ENCODE results near the gene ARHGEF40.

ARHGEF40 gene

DNA sequence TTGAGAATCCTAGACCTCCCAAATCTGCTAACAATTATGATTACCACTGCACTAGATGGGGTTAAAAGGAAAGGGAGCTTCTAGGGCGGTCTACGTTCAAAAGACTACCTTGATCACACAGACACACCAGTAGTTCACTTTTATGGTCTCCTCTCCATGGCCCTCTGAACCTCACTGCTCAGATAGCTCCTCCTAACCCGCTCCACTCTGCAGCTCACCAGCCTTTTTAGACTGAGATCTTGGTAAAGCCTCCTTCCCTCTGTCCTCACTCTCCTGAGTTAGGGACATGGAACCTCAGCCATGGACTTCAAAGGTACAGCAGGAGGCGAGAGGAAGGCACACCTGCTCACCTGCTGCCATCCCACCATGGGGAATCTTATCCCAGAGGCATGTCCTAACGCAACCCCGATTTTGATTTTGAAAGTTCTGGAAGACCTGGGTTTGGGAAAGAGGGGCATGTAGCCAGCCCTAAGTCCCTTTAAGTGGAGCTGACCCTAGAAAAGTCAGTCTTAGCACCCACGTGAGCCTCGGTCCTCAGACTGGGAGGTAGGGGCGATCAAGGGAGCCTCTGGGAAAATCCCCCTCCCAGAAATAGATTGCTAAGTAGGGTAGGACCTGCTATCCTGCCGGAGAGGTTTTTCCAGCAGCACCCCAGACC lies 27.0 kb downstream of the ARHGEF40 start:
- Histone ChIP-seq H3K4me2 (ENCODE audit: insufficient read depth, low read length) (peak overlapping the region; percentile 49), H4K20me1 (ENCODE audit: insufficient read depth, low read length) (no peaks in the 10 kb centered on the region; the same call in 1 of the 2 replicates), H3K36me3 (ENCODE audit: insufficient read depth, low read length) (peaks cover 10% of the 10 kb centered on the region; the same call in 1 of the 2 replicates), H3K4me1 (ENCODE audit: insufficient read depth, low read length) (peaks cover 47% of the 10 kb centered on the region), H3K9ac (ENCODE audit: low read depth, low read length) (peak overlapping the region; percentile 23; the same call in 1 of the 2 replicates), H3K9me3 (ENCODE audit: insufficient read depth, low read length, severe bottlenecking) (no peaks in the 10 kb centered on the region), H3K4me3 (ENCODE audit: low read depth in 1 of 2, low read length in 2 of 2) (peak overlapping the region in 1 of 2 experiments; percentile 34; a peak in 2 of 4 replicates), H2AFZ (ENCODE audit: low read depth, low read length) (no peak overlapping the region), H3K27me3 (ENCODE audit: insufficient read depth, low read length, poor library complexity) (no peaks in the 10 kb centered on the region), H3K79me2 (ENCODE audit: insufficient read depth, low read length) (peaks cover 4% of the 10 kb centered on the region; the same call in 1 of the 2 replicates), H3K27ac (ENCODE audit: low read length) (no peak overlapping the region)
- ATAC-seq (ENCODE audit: insufficient read depth, low read depth) (no peak), DNase-seq (no peak)
- TF ChIP-seq, protein P1, sequence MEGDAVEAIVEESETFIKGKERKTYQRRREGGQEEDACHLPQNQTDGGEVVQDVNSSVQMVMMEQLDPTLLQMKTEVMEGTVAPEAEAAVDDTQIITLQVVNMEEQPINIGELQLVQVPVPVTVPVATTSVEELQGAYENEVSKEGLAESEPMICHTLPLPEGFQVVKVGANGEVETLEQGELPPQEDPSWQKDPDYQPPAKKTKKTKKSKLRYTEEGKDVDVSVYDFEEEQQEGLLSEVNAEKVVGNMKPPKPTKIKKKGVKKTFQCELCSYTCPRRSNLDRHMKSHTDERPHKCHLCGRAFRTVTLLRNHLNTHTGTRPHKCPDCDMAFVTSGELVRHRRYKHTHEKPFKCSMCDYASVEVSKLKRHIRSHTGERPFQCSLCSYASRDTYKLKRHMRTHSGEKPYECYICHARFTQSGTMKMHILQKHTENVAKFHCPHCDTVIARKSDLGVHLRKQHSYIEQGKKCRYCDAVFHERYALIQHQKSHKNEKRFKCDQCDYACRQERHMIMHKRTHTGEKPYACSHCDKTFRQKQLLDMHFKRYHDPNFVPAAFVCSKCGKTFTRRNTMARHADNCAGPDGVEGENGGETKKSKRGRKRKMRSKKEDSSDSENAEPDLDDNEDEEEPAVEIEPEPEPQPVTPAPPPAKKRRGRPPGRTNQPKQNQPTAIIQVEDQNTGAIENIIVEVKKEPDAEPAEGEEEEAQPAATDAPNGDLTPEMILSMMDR (IDR thresholded peaks at IDR 0.05; ENCODE audit: borderline replicate concordance, extremely low read depth, low read length, poor library complexity, severe bottlenecking), result no peak
- TF ChIP-seq EZH2 (IDR thresholded peaks at IDR 0.05; ENCODE audit: borderline replicate concordance, low read depth, low read length, severe bottlenecking), result no peak

DNA sequence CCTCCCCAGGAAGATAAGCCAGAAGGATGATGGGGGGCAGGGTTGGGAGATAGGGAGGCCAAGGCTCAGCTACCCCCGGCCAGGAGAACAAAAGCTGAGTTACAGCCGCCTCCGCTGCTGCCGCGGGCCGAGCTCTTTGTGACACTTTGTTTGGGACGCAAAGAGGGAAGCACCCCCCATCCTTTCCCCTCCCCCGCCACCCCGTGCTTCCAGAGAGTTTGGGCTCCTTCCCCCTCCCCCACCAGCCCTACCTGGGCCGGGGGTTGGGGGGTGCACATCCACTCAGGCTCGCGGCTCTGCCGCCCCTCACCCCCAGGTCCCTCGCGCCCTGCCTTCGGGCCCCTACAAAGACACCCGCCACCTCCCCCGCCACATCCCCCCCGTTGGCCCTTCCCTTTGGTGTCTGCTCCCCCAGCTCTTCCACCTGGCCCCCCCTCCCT lies 27.6 kb downstream of the ARHGEF40 start:
- Histone ChIP-seq H3K27ac (ENCODE audit: low read length) (no peak overlapping the region), H3K79me2 (ENCODE audit: insufficient read depth, low read length) (peaks cover 10% of the 10 kb centered on the region), H3K9me3 (ENCODE audit: insufficient read depth, low read length, severe bottlenecking) (no peaks in the 10 kb centered on the region), H3K4me3 (ENCODE audit: low read depth in 1 of 2, low read length in 2 of 2) (peak overlapping the region in 1 of 2 experiments; percentile 34; a peak in 2 of 4 replicates), H2AFZ (ENCODE audit: low read depth, low read length) (no peak overlapping the region), H3K4me2 (ENCODE audit: insufficient read depth, low read length) (peak overlapping the region; percentile 49), H4K20me1 (ENCODE audit: insufficient read depth, low read length) (no peaks in the 10 kb centered on the region; the same call in 1 of the 2 replicates), H3K27me3 (ENCODE audit: insufficient read depth, low read length, poor library complexity) (no peaks in the 10 kb centered on the region), H3K4me1 (ENCODE audit: insufficient read depth, low read length) (peaks cover 52% of the 10 kb centered on the region), H3K9ac (ENCODE audit: low read depth, low read length) (peak overlapping the region; percentile 23; the same call in 1 of the 2 replicates), H3K36me3 (ENCODE audit: insufficient read depth, low read length) (peaks cover 5% of the 10 kb centered on the region; the same call in 1 of the 2 replicates)
- TF ChIP-seq, protein P1 (IDR thresholded peaks at IDR 0.05; ENCODE audit: borderline replicate concordance, extremely low read depth, low read length, poor library complexity, severe bottlenecking), result no peak
- TF ChIP-seq EZH2 (IDR thresholded peaks at IDR 0.05; ENCODE audit: borderline replicate concordance, low read depth, low read length, severe bottlenecking), result no peak
- ATAC-seq (ENCODE audit: insufficient read depth, low read depth) (peak; percentile 16), DNase-seq (no peak)

DNA sequence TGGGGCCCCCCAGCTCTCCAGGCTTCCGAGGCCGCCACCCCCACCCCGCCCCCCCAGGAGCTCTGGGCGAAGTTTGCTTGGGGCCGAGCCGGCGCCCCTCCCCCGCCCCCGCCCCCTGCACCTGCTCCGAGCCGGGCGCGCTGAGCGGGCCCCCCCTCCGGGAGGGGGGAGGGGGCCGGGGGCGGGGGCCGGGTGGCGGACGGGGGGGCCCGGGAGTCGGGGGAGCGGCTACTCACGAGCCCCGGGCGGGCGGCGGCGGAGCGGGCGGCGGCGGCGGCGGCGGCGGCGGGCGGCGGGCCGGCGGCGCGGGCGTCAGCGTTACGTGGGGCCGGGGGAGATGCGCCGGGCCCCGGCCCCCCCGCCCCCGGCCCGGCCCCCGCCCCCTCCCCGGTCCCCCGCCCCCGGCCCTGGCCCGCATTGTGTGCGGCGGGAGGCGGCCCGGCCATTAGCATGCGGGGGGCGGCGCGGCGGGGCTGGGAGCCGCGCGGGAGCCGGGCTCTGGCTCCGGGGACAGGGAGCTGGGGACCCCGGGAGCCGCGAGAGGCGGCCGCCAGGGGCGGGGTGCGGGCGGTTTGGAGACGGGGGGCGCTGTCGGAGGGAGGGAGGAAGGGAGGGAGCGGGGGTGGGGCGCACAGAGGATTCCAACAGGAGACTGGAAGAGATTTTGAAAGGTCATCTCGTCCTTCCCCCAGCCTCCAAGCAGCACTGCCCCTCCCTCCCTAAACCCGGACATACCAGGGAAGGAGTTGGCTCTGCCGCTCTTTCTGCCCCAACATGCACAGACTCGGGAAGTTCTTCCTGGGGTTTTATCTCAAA lies 28.2 kb downstream of the ARHGEF40 start, which contains the start of gene ZNF219:
TSS of gene ZNF219 (minus strand) at position 580 of the 816 bp plus-strand sequence. CDS start 5,064 bp downstream, outside the sequence.
- peaks cover 53% of the 10 kb centered on the region for H3K4me1 ChIP-seq (ENCODE audit: insufficient read depth, low read length)
- peak within 1 kb of the TSS; percentile 90 for H3K4me2 ChIP-seq (ENCODE audit: insufficient read depth, low read length)
- peak within 1 kb of the TSS; percentile 80 for H3K27ac ChIP-seq (ENCODE audit: low read length)
- DNase-seq (peak; percentile 65), ATAC-seq (ENCODE audit: insufficient read depth, low read depth) (peak; percentile 56)
- peak within 1 kb of the TSS; percentile 76 for H2AFZ ChIP-seq (ENCODE audit: low read depth, low read length)
- TF ChIP-seq EZH2 (IDR thresholded peaks at IDR 0.05; ENCODE audit: borderline replicate concordance, low read depth, low read length, severe bottlenecking), result no peak
- TF ChIP-seq, protein P1 (IDR thresholded peaks at IDR 0.05; ENCODE audit: borderline replicate concordance, extremely low read depth, low read length, poor library complexity, severe bottlenecking), result no peak
- H3K36me3 ChIP-seq (ENCODE audit: insufficient read depth, low read length), result no peaks in the 10 kb centered on the region; the same call in 1 of the 2 replicates
- H3K9me3 ChIP-seq (ENCODE audit: insufficient read depth, low read length, severe bottlenecking), result no peaks in the 10 kb centered on the region
- H3K4me3 ChIP-seq (ENCODE audit: low read depth in 1 of 2, low read length in 2 of 2), result peak within 1 kb of the TSS; percentile 73 to 79
- H3K9ac ChIP-seq (ENCODE audit: low read depth, low read length), result peak within 1 kb of the TSS; percentile 69
- H4K20me1 ChIP-seq (ENCODE audit: insufficient read depth, low read length), result no peaks in the 10 kb centered on the region; the same call in 1 of the 2 replicates
- peaks cover 16% of the 10 kb centered on the region for H3K79me2 ChIP-seq (ENCODE audit: insufficient read depth, low read length)
- no peaks in the 10 kb centered on the region for H3K27me3 ChIP-seq (ENCODE audit: insufficient read depth, low read length, poor library complexity)
